Measurements from ENCODE around the gene ZCCHC4.

DNA sequence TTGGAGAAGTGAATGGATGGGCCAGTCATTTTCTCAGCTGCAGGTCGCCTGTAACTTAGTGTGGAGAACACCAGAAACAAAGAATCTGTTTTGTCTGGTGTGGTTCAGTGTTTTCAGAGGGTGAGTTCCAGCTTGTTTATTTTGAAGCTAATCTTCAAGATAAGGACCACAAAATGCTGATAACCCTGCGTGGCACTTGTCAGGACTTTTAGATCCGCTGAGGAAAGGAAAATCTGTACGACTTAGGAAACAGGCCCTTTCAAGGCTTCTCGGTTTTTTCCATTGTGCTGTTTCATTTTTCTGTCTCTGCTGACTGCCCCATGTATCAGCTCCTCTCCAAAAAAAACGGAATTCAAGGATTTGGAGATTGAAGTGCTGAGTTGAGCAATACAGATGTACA lies 55.7 kb downstream of the ZCCHC4 start:
- TF ChIP-seq CTCF (IDR thresholded peaks at IDR 0.05) (no peak), JUN (IDR thresholded peaks at IDR 0.05) (no peak), SMC3 (IDR thresholded peaks at IDR 0.05) (no peak), POLR2A (IDR thresholded peaks at IDR 0.05; ENCODE audit: low read length) (no peak), HOXB5 (CRISPR knock-in tag; IDR thresholded peaks at IDR 0.05) (no peak), SREBF2 (IDR thresholded peaks at IDR 0.05) (no peak)
- TF ChIP-seq, protein P1, sequence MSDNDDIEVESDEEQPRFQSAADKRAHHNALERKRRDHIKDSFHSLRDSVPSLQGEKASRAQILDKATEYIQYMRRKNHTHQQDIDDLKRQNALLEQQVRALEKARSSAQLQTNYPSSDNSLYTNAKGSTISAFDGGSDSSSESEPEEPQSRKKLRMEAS (IDR thresholded peaks at IDR 0.05) = no peak
